HG03442 (cell line): ENCODE results near the gene DOCK1.
"Not testable (repeated sequence)": the region's sequence is repeated elsewhere in the genome, so short reads cannot be mapped to it uniquely, and the experiment has no call there.

Experiments used
- ATAC-seq: cut with Tn5 transposase; IDR thresholded peaks from one replicate; pipeline ENCODE4 v1.9.1; 2021; ENCODE audit warnings: mild to moderate bottlenecking, moderate library complexity; ENCODE audit not compliant: unreplicated experiment

The DOCK1 gene

DNA sequence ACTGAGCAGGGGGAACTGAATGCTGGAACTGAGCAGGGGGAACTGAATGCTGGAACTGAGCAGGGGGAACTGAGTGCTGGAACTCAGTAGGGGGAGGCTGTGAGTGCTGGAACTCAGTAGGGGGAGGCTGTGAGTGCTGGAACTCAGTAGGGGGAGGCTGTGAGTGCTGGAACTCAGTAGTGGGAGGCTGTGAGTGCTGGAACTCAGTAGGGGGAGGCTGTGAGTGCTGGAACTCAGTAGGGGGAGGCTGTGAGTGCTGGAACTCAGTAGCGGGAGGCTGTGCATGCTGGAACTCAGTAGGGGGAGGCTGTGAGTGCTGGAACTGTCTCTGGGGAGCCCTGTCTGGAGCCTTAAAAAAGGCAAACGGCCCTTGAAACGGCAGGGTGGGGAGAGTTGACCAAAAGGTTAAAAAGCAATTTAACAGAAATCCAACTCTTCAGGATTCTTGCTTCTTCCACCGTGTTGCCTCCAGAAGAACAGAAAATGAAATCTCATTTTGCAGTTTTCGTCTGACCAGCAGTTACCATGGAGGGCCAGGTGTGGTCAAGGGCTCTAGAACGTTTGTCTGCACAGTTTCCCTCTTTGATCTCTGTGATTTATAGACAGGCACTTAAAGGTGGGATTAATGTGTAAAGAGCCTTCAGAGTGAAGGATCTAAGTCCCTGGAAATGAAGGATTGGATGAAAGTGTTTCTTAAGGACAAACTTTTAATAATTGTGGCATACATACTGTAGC lies 19.1 kb downstream of the DOCK1 start:
- no peak for ATAC-seq

DNA sequence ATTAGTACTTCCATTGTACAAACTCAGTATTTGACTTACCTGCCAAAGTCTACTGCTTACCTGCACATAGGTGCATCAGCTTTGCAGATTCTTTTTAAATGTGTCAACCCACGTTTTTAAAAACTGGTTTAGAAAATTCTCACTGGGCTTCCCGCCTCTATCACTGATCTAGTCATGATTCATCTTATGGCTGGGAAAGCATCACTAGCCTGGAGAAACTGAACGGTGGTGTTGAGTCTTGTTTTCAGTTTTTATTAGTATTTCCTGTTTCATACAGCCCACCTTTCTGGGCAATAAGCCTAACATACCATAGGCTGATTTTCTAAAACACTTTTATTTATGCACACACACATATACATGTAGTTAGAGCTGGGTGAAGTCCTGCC lies 19.7 kb downstream of the DOCK1 start:
- ATAC-seq = no peak

DNA sequence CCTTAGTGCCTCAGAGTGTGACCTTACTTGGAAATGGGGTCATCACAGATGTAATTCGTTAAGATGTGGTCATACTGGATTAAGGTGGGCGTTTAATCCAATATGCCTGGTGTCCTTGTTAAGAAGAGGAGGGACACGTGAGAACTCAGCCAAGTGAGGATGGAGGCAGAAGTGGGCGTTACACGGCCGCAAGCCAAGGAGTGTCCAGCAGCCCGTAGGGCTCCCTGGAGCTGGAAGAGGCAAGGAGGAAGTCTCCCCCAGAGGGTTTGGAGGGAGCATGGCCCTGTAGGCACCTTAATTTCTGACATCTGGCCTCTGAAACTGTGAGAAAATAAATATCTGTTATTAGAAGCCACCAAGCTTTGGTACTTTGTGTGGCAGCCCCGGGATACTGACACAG lies 21.3 kb downstream of the DOCK1 start:
- no peak for ATAC-seq

- ATAC-seq = no peak
Measured at GRCh38 chr10:126927799-126928198, 22.6 kb downstream of the DOCK1 start.

- ATAC-seq = no peak
Measured at GRCh38 chr10:126928274-126928673, 23.0 kb downstream of the DOCK1 start.

DNA sequence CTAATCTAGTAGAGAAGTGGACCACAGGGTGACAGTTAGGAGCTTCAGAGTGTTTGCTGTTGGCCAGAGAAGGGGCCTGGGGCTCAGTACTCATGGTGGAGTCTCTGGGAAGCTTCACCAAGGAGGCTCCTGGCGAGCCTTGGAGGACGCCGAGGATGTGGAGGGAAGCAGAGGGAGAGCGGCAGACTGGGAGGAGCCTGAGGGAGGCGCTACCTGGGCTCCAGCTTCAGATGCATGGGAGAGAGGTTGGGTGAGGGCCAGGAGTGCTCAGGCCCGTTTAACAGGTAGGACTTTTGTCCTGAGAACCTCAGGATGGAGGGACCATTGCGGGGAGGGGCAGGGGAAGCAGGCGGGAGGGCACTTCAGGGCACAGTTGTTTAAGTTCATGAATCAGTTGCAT lies 24.2 kb downstream of the DOCK1 start:
- no peak for ATAC-seq

DNA sequence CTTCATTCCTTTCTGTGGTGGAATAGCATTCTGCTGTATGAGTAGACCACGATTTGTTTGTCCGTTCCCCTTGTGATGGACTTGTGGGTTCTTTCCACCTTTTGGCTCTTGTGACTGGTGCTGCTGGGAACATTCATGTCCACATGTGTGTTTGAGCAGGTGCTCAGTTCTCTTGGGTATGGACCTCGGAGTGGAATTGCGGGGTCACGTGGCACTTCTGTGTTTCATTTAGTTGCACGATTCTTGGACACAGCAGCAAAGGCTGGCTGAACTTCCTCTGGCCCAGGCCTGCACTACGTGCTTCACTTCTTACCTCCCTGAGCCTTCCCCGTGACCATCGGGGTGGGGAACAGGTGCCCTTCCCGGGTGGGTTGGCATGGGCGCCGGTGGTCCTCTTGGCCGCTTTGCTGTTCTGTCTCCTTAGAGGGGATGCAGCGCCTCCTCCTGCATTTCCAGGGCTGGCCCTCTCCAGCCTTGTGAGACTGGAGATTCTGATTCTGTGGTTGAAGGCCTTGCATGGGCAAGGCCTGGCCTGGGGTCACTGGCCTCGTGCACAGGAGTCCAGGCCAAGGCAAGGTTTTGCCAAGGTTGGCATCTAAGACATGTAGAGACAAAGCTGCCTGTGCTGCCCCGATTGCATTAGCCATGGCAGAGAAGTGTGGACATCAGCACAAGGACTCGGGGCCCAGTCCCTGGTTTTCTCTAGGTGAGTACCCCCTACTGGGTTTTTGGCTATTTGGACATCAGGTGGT lies 25.1 kb downstream of the DOCK1 start:
- ATAC-seq = no peak

- ATAC-seq = no peak
Measured at GRCh38 chr10:126930883-126931503, 25.8 kb downstream of the DOCK1 start.

DNA sequence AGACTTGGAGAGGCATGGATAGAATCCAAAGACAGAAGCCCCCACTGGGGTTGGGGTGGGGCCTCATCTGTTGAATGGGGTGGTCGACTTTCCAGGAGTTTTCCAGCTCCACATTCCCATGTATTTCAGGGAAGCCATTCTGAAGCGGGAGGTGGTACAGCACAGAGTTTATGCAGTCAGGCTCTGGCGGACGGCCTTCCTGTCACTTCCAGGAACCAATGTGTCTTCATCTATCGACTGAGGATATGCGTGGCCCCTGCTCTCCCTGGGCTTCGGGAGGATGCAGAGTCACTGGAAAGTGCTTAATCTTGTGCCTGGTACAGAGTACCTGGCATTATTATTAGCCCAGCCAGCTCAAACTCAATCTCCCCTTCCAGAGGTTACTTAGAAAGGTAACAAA lies 26.3 kb downstream of the DOCK1 start:
- ATAC-seq = no peak

GRCh38 chr10:126932516-126932915 lies 27.3 kb downstream of the DOCK1 start:
- no peak for ATAC-seq

- ATAC-seq = no peak
Measured at GRCh38 chr10:126933116-126933515, 27.9 kb downstream of the DOCK1 start.

GRCh38 chr10:126935263-126935946 lies 30.2 kb downstream of the DOCK1 start:
- no peak for ATAC-seq

DNA sequence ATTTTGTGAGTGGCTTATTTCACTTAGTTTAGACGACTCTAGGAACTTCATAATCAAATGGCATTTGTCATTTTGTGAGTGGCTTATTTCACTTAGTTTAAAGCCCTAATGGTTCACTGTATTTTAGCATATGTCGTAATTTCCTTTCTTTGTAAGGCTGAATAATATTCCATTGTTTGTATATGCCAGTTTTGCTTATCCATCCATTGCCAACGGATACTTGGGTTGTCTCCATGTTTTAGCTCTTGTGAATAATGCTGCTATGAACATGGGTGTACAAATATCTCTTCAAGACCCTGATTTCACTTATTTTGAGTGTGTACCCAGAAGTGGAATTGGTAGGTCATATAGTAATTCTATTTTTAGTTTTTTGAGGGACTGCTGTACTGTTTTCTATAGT lies 31.8 kb downstream of the DOCK1 start:
- no peak for ATAC-seq

- ATAC-seq = not testable (repeated sequence)
Measured at GRCh38 chr10:126938121-126938520, 32.9 kb downstream of the DOCK1 start.

DNA sequence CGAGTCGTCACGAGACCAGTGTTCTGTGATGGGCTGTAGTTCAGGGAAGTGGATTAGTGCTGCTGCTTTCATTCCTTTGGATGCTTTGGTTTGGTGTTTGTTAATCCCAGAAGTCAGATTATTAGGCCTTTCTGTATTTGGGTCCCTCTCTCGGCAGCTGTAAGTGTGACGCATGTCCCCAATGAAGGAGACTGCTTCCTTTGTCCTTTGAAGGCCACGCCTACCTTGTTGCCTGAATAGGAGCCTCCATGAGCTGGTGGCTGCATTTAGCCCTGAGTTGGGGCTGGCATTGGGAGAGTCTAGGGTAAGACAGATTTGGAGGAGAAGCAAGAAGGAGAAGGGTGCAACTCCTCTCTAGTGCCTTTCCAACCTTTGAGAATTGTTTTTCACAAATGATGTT lies 34.5 kb downstream of the DOCK1 start:
- ATAC-seq = no peak

- ATAC-seq = no peak
Measured at GRCh38 chr10:126940670-126941310, 35.6 kb downstream of the DOCK1 start.

DNA sequence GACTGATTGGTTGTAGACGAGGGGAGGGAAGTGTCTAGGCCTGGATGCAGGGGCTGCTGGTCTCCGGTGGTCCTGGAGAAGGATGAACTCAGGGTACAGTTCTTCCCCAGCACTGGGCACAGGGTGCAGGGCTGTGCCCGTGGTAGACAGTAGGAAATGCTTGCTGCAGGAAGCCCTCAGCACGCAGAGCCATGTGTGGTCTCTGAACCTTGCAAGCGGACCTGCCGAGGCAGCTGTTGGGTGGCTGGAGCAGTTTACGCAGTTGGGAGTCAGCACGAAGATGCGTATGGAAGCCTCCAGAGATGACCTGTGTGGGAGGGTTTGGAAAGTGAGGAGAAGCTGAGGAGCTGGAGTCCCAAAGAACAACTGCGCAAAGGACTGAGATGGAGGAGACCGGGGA lies 39.0 kb downstream of the DOCK1 start:
- no peak for ATAC-seq

DNA sequence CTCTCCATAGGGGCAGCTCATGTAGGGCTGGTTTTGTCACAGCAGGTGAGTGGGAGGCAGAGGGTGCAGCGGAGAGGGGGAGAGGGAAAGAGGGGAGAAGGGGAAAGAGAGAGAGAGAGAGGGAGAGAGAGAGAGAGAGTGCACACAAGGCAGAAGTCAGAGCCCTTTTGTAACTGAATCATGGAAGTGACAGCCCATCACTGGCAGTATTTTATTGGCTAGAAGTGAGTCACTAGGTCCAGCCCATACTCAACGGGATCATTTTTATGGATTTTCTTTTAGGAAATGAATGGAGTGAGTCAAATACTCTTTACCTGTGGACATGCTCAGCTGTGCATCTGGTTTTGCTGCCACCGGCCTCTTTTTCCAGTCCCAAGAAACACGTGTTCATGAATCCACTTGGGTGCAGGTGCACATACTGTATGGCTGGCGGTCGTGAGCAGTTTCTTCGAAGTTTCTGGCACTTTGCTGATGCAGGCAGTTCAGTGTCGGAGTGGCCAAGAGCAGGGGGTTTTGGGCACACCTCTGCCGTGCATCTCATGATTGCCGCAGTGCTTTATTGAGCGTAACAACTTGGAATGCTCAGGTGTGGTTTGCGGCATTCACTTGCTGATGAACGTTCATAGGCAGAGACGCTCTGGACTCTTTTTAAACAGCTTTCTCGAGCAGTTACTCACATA lies 40.3 kb downstream of the DOCK1 start:
- ATAC-seq = no peak

GRCh38 chr10:126946746-126947145 lies 41.5 kb downstream of the DOCK1 start:
- ATAC-seq = no peak

DNA sequence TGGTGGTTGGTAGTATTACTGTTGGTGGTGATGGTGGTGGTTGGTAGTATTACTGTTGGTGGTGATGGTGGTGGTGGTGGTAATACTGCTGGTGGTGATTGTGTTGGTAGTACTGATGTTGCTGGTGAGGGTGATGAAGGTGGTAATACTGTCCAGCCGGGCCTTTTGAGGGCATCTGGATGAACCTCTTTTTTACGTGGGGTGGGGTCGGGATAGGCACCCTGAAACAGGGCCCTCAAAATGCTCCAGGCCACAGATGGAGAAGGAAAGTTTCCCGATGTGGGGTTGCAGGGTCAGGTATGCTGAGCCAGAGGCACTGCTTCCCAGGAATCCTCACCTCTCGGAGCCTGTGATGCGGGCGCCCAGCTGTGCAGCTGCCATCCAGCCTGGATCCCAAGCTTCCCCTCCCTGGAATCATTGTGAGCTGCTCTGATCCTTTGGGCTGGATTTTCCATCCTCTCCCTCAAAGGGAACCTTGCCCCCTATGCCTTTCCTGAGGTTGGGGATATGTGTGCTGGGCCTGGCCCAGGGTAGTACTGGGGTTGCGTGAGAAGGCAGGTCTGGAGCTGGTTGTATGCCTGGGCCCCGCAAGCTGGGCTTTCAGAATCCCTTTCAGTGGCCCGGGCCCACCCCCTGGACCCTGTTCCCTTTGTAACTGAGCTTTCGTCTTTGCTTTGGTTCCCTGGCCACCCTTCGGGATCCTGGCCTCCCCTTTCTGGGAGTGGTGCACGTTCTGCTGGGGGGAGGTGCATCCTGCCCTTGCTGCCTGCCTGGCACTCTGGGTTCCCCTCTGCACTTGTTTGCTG lies 43.3 kb downstream of the DOCK1 start:
- ATAC-seq = no peak
